Measurements from ENCODE around the gene RTTN. TPM values are rescaled to one million over a fixed set of nuclear protein-coding genes. Genes with fewer than 3 reads are reported as not detected.

Gene RTTN
- total RNA-seq, 1 experiment from 2014 or later: 16.9 TPM

DNA sequence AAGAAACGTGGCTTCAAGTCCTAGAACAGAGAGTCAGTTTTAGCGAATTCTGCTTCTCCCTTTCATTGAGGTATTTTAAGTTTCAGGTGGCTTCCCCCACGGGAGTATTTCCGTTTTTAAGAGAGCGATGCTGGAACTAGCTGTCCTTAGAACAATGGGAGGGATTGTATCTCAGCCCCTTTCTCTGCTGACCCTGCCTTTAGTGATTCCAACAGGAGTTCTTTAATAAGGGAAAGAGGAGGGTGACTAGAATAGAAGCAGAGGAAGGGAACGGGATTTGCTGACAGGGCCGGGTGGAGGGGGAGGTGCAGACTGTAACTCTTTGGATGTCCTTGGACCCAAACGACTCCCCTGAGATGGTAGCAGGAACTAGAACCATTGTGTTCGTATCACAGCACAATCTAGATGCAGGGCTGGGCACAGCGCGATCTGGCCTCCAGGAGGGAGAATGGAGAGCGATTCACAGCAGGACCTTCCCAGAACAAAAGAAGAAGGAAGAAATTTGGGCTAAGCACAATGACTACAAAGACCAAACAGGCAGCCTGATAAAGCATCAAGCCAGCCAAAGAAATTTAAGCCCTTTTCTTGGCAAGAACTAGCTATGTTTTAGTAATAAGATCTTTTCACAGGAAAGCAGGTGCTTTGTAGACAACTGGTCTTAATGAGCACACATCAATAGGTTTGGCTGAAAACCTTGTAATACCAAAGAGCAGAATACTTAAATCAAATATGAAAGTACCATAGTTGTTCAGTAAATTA is 15.8 kb upstream of the RTTN start:
- no peak overlapping the region for H3K4me3 ChIP-seq (ENCODE audit: low read depth in 2 of 2, low read length in 2 of 2)
- H3K36me3 ChIP-seq (ENCODE audit: control insufficient read depth, insufficient read depth, low read length): no peaks in the 10 kb centered on the region
- ATAC-seq (no peak), DNase-seq (ENCODE audit: low read depth, low spot score) (no peak)
- POLR2A ChIA-PET: no interaction called here
- in situ Hi-C loops (cut with HindIII; ENCODE audit: low pct_unique_long_range_greater_than_20kb, low sequenced_read_pairs) (no loop called here), intact Hi-C loops (cut with micrococcal nuclease; ENCODE audit: unreplicated experiment) (no loop called here)
- H3K9me3 ChIP-seq (ENCODE audit: control insufficient read depth, insufficient read depth, low read depth, low read length): no peaks in the 10 kb centered on the region
- CTCF ChIA-PET: no interaction called here
- no peak overlapping the region; the same call in 1 of the 2 replicates for H3K27ac ChIP-seq (ENCODE audit: low read length)
- no TSS peak for BruUV-seq (replicated peaks)
- no peak for TF ChIP-seq POLR2AphosphoS5 (IDR thresholded peaks at IDR 0.05; ENCODE audit: low read depth, low read length)
- no peak for TF ChIP-seq TCF7L2 (IDR thresholded peaks at IDR 0.05; ENCODE audit: low read depth, low read length)
- TF ChIP-seq SIN3A (IDR thresholded peaks at IDR 0.05; ENCODE audit: borderline replicate concordance, insufficient read depth, low read depth, low read length): no peak
- TF ChIP-seq, protein P1, sequence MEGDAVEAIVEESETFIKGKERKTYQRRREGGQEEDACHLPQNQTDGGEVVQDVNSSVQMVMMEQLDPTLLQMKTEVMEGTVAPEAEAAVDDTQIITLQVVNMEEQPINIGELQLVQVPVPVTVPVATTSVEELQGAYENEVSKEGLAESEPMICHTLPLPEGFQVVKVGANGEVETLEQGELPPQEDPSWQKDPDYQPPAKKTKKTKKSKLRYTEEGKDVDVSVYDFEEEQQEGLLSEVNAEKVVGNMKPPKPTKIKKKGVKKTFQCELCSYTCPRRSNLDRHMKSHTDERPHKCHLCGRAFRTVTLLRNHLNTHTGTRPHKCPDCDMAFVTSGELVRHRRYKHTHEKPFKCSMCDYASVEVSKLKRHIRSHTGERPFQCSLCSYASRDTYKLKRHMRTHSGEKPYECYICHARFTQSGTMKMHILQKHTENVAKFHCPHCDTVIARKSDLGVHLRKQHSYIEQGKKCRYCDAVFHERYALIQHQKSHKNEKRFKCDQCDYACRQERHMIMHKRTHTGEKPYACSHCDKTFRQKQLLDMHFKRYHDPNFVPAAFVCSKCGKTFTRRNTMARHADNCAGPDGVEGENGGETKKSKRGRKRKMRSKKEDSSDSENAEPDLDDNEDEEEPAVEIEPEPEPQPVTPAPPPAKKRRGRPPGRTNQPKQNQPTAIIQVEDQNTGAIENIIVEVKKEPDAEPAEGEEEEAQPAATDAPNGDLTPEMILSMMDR (IDR thresholded peaks at IDR 0.05): no peak
- no peak for TF ChIP-seq REST (IDR thresholded peaks at IDR 0.05; ENCODE audit: insufficient read depth in 1 of 2, low read depth in 2 of 2, low read length in 1 of 2)
- H3K4me1 ChIP-seq (ENCODE audit: control insufficient read depth, insufficient read depth, low read length): no peaks in the 10 kb centered on the region
- H3K27me3 ChIP-seq (ENCODE audit: control insufficient read depth, insufficient read depth, low read length): no peaks in the 10 kb centered on the region

DNA sequence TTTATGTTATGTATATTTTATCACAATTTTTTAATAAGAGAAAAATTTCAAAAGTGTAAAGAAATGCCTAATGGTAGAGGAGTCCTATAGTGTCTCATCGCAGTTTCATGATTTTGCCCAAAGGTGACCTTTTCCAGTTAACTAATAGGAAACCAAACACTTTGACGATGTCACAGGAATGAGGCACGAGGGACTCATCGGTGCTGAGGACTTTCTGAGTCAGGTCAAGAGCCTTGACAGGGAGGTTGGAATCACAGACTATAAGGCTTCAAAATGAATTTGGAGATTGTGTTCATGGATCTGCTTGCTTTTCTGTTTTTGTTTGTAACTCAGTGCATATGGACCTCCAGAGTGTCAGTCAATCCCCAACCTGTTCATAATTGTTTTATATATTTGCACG is 15.1 kb upstream of the RTTN start:
- ATAC-seq (no peak), DNase-seq (ENCODE audit: low read depth, low spot score) (no peak)
- ChIA-PET POLR2A (no interaction called here), CTCF (no interaction called here)
- intact Hi-C loops (cut with micrococcal nuclease; ENCODE audit: unreplicated experiment) (no loop called here), in situ Hi-C loops (cut with HindIII; ENCODE audit: low pct_unique_long_range_greater_than_20kb, low sequenced_read_pairs) (no loop called here)
- BruUV-seq (replicated peaks): no TSS peak
- TF ChIP-seq SIN3A (IDR thresholded peaks at IDR 0.05; ENCODE audit: borderline replicate concordance, insufficient read depth, low read depth, low read length) (no peak), REST (IDR thresholded peaks at IDR 0.05; ENCODE audit: insufficient read depth in 1 of 2, low read depth in 2 of 2, low read length in 1 of 2) (no peak), POLR2AphosphoS5 (IDR thresholded peaks at IDR 0.05; ENCODE audit: low read depth, low read length) (no peak), TCF7L2 (IDR thresholded peaks at IDR 0.05; ENCODE audit: low read depth, low read length) (no peak)
- TF ChIP-seq, protein P1 (IDR thresholded peaks at IDR 0.05): no peak
- H3K9me3 ChIP-seq (ENCODE audit: control insufficient read depth, insufficient read depth, low read depth, low read length): no peaks in the 10 kb centered on the region
- H3K36me3 ChIP-seq (ENCODE audit: control insufficient read depth, insufficient read depth, low read length): no peaks in the 10 kb centered on the region
- H3K4me1 ChIP-seq (ENCODE audit: control insufficient read depth, insufficient read depth, low read length): no peaks in the 10 kb centered on the region
- H3K4me3 ChIP-seq (ENCODE audit: low read depth in 2 of 2, low read length in 2 of 2): no peak overlapping the region
- H3K27me3 ChIP-seq (ENCODE audit: control insufficient read depth, insufficient read depth, low read length): no peaks in the 10 kb centered on the region
- H3K27ac ChIP-seq (ENCODE audit: low read length): no peak overlapping the region
